GM12873 (cell line): ENCODE results near the gene HAUS8.
A peak's percentile ranks its signal among the peaks of the same experiment; 100 is the strongest.

Experiments
- TF ChIP-seq, protein P1 (sequence below): IDR thresholded peaks from 2 replicates; pipeline ENCODE4 v1.5.1; 2012; ENCODE audit warnings: low read depth, mild to moderate bottlenecking, moderate library complexity, low read length, control low read depth; ENCODE audit not compliant: insufficient read depth; ENCODE audit errors: missing control alignments

HAUS8 gene

DNA sequence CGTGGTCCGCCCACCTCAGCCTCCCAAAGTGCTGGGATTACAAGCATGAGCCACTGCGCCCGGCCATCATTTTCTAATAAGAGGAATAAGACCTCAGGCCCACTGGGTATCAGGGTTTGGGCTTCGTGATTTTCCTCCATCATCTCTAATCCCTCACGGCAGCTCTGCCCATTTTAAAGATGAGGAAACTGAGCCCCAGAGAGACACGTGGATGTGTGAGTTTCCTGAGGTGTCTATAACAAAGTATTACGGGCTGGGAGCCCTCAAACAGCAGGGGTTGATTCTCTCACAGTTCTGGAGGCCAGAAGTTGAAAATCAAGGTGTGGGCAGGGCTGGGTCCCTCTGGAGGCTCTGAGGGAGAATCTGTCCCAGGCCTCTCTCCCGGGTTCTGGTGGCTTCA, 34.0 kb upstream of the HAUS8 start:
- TF ChIP-seq, protein P1, sequence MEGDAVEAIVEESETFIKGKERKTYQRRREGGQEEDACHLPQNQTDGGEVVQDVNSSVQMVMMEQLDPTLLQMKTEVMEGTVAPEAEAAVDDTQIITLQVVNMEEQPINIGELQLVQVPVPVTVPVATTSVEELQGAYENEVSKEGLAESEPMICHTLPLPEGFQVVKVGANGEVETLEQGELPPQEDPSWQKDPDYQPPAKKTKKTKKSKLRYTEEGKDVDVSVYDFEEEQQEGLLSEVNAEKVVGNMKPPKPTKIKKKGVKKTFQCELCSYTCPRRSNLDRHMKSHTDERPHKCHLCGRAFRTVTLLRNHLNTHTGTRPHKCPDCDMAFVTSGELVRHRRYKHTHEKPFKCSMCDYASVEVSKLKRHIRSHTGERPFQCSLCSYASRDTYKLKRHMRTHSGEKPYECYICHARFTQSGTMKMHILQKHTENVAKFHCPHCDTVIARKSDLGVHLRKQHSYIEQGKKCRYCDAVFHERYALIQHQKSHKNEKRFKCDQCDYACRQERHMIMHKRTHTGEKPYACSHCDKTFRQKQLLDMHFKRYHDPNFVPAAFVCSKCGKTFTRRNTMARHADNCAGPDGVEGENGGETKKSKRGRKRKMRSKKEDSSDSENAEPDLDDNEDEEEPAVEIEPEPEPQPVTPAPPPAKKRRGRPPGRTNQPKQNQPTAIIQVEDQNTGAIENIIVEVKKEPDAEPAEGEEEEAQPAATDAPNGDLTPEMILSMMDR = no peak

DNA sequence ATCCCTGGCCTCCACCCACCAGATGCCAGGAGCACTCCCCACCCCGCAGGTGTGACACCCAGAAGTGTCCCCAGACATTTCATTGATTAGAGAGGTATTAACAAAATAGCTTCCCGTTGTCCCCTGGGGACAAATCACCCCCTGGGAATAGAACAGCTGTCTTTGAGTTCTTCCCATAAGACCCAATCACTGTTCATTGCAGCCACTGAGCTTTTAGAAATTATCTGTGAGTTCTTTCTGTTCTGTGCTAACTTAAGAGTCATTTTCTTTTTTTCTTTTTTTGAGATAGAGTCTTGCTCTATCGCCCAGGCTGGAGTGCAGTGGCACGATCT, 33.2 kb upstream of the HAUS8 start:
- TF ChIP-seq, protein P1 = no peak

DNA sequence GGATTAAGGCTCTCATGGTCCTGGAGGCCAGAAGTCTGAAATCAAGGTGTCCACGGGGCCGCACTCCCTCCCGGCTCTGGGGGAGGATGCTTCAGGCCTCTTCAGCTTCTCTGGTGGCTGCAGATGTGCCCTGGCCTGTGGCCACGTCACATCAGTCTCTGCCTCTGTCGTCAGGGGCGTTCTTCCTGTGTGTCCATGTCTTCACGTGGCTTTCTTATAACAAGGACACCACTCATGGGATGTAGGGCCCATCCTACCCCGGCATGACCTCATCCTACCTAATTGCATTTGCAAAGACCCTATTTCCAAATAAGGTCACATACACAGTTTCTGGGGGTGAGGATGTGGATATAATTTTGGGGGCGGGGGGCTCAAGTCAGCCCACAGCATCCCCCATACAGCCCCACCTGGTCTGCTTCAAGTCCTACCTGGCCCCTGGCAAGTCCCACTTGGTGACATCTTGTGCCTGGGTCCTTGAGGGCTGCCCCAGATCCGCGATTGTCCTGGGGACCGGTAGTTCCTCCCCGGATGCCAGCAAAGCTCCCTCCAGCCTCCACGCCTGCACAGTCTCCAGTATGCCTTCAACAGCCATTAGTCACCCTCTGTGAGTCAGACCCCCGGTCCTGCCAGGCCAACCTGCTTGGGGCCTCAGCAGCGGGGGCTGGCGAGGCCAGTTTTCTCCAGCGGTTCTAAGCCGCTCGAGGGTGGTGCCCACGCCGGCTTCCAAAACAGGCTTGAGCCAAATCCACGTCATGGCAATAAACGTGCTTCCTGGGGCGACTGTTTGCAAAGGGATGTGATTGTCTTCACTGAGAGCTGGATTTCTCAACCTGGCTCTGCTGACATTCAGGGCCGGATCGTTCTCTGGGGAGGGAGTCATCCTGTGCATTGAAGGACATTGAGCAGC, 32.5 kb upstream of the HAUS8 start:
- TF ChIP-seq, protein P1 = no peak

DNA sequence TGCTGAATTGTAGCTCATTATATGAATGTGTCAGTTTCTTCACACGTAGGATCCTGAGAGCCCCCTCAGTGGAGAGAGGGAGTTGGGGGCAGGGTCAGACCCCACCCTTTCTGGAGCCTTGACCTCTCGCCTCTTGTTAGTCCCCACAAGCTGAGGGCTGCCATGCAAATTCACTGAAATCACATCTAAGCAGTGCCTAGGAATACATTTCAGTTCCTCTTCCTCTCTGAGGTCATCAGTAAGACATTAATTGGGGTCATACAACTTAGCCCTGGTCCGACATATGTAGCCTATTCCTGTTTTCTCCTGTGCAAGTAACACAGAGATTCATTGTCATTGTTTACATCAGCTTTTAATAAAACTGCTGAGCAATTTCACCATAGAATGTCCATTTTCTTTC, 30.3 kb upstream of the HAUS8 start:
- TF ChIP-seq, protein P1 = no peak

DNA sequence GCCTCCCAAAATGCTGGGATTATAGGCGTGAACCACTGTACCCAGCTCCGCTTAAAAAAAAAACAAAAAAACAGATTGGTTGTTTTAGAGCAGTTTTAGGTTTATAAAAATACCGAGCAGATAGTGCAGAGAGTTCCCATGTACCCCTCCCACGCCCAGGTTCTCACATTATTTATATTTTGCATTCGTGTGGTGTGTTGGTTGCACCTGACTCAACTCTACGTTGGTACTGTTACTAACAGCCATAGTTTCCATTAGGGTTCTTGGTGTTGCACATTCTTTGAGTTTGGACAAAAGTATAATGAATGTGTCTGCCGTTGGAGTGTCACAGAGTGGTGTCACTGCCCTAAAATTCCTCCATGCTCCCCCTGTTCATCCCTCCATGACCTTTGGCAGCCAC, 29.4 kb upstream of the HAUS8 start:
- TF ChIP-seq, protein P1 = no peak

DNA sequence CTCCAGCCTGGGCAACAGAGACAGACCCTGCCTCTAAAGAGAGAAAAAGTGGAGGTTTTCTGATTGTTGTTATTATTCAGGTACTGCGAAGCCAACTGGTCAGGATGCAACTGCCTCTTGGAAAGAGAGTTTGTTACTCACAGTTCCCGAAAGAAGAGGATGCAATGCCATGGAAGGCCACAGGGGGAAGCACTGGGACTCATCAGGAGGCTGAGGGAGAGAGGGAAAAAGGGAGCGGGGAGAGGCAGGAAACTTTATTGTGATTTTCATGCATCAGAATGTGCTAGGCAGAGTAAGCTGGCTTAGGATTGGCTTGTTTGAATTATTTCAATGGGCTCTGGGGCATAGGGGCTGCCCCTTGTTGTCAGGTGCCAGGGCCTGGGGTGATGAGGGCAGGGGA, 27.9 kb upstream of the HAUS8 start:
- TF ChIP-seq, protein P1 = peak; percentile 73

DNA sequence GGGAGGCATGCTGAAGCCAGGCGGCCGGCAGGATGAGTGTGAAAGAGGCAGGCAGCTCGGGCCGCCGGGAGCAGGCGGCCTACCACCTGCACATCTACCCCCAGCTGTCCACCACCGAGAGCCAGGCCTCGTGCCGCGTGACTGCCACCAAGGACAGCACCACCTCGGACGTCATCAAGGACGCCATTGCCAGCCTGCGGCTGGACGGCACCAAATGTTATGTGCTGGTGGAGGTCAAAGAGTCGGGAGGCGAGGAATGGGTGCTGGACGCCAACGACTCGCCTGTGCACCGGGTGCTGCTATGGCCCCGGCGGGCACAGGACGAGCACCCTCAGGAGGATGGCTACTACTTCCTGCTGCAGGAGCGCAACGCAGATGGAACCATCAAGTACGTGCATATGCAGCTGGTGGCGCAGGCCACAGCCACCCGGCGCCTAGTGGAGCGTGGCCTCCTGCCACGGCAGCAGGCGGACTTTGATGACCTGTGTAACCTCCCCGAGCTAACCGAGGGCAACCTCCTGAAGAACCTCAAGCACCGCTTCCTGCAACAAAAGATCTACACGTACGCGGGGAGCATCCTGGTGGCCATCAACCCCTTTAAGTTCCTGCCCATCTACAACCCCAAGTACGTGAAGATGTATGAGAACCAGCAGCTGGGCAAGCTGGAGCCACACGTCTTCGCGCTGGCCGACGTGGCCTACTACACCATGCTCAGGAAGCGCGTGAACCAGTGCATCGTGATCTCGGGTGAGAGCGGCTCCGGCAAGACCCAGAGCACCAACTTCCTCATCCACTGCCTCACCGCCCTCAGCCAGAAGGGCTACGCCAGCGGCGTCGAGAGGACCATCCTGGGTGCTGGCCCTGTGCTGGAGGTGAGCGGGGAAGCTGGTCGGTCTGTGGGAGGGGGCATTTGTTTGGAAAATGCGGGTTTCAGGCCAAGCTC, 26.7 kb upstream of the HAUS8 start:
- TF ChIP-seq, protein P1 = no peak
